RWPE2 (cell line): ENCODE measurements around the gene UQCRC1.
A peak's percentile ranks its signal among the peaks of the same experiment; 100 is the strongest.

Source experiments
- ATAC-seq: fragments of 200-7000 bp; cut with Tn5 transposase; 3 replicates; pipeline ENCODE4 v1.9.1; 2021; ENCODE audit warnings: low read depth
- DNase-seq: peaks from one replicate; pipeline ENCODE4 v3.0.0-alpha.2; 2020; ENCODE audit warnings: low spot score
- H3K27ac ChIP-seq: fragments of 450-650 bp; 2 replicates; pipeline ENCODE4 v1.5.1; 2017; ENCODE audit warnings: mild to moderate bottlenecking; ENCODE audit not compliant: poor library complexity, severe bottlenecking
- H3K27me3 ChIP-seq: fragments of 250-450 bp; sonication (Bioruptor Pico); 2 replicates; pipeline ENCODE4 v1.5.1; 2021; ENCODE audit warnings: mild to moderate bottlenecking, moderate library complexity; ENCODE audit not compliant: insufficient read depth, poor library complexity, severe bottlenecking
- H3K36me3 ChIP-seq: fragments of 250-450 bp; sonication (Bioruptor Pico); 2 replicates; pipeline ENCODE4 v1.5.1; 2020; ENCODE audit warnings: low read depth, mild to moderate bottlenecking, moderate library complexity
- H3K4me1 ChIP-seq: fragments of 250-450 bp; sonication (Bioruptor Pico); 2 replicates; pipeline ENCODE4 v1.5.1; 2021; ENCODE audit warnings: mild to moderate bottlenecking, moderate library complexity; ENCODE audit not compliant: insufficient read depth, poor library complexity, severe bottlenecking
- H3K4me3 ChIP-seq: fragments of 250-450 bp; sonication (Bioruptor Pico); 2 replicates; pipeline ENCODE4 v1.5.1; 2021; ENCODE audit warnings: mild to moderate bottlenecking, moderate library complexity; ENCODE audit not compliant: severe bottlenecking
- H3K9me3 ChIP-seq: fragments of 250-450 bp; sonication (Bioruptor Pico); 2 replicates; pipeline ENCODE4 v1.5.1; 2021; ENCODE audit warnings: mild to moderate bottlenecking, moderate library complexity; ENCODE audit not compliant: severe bottlenecking
- CTCF ChIP-seq: fragments of 450-650 bp; IDR thresholded peaks from one replicate; pipeline ENCODE4 v1.5.1; 2017; ENCODE audit warnings: mild to moderate bottlenecking, moderate library complexity; ENCODE audit not compliant: poor library complexity, severe bottlenecking

Gene UQCRC1

GRCh38 chr3:48569808-48570450, 39.5 kb downstream of the UQCRC1 start:
- no peaks in the 10 kb centered on the region for H3K27me3 ChIP-seq
- H3K4me3 ChIP-seq = no peak overlapping the region
- no peaks in the 10 kb centered on the region for H3K9me3 ChIP-seq
- no peak overlapping the region for H3K27ac ChIP-seq
- no peak for TF ChIP-seq CTCF
- no peak for ATAC-seq
- H3K4me1 ChIP-seq = peaks cover 8% of the 10 kb centered on the region
- DNase-seq = no peak
- peaks cover 100% of the 10 kb centered on the region for H3K36me3 ChIP-seq

DNA sequence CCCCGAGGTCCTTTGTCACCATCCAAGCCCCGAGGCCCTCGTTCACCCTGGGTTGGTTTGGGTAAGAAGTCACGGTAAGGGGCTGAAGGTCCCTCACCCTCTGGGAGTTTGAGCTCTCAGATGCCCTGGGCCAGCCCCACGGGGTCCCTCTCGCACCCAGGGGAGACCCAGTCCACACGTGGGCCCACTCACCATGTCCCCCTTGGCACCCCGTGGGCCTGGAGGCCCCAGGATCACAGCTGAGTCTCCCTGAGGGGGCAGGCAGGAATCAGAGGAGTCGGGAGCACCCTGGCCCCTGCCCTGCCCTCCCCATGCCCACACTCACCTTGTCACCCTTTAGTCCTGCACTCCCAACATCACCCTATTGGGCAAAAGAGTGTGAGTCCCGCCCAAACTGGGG, 40.0 kb downstream of the UQCRC1 start:
- Histone ChIP-seq H3K27ac (no peak overlapping the region), H3K4me1 (peaks cover 13% of the 10 kb centered on the region), H3K36me3 (peaks cover 100% of the 10 kb centered on the region), H3K4me3 (no peak overlapping the region), H3K27me3 (no peaks in the 10 kb centered on the region), H3K9me3 (no peaks in the 10 kb centered on the region)
- DNase-seq (no peak), ATAC-seq (no peak)
- TF ChIP-seq CTCF = no peak

- H3K4me3 ChIP-seq = no peak overlapping the region
- no peak for TF ChIP-seq CTCF
- peaks cover 21% of the 10 kb centered on the region for H3K4me1 ChIP-seq
- DNase-seq = no peak
- H3K27me3 ChIP-seq = no peaks in the 10 kb centered on the region
- no peak for ATAC-seq
- peaks cover 100% of the 10 kb centered on the region for H3K36me3 ChIP-seq
- no peak overlapping the region for H3K27ac ChIP-seq
- H3K9me3 ChIP-seq = no peaks in the 10 kb centered on the region
These were observed 41.0 kb downstream of the UQCRC1 start for GRCh38 chr3:48568476-48568875.

GRCh38 chr3:48567500-48567899, 41.9 kb downstream of the UQCRC1 start:
- Histone ChIP-seq H3K4me3 (no peak overlapping the region), H3K9me3 (no peaks in the 10 kb centered on the region), H3K27me3 (no peaks in the 10 kb centered on the region), H3K36me3 (peaks cover 98% of the 10 kb centered on the region), H3K4me1 (peaks cover 21% of the 10 kb centered on the region), H3K27ac (peak overlapping the region; percentile 89)
- DNase-seq = no peak
- no peak for TF ChIP-seq CTCF
- ATAC-seq = no peak

DNA sequence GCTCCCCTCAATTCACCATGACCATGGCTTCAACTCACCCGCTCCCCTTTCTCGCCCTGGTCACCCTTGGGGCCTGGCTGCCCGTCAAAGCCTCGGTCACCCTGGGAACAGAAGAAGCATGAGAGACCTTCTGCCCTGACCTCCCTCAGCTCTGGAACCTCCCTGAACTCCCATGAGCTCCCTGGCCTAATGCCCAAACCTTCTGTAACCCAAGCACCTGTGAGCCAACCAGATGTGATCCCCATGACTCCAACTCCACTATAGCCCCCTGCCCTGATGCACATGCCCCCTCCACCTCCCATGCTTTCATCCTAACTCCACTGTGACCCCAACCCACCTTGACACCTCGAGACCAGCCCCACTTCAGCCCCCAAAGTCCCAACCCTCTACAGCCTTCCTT, 42.4 kb downstream of the UQCRC1 start:
- ATAC-seq (no peak), DNase-seq (no peak)
- Histone ChIP-seq H3K4me3 (no peak overlapping the region), H3K36me3 (peaks cover 98% of the 10 kb centered on the region), H3K9me3 (no peaks in the 10 kb centered on the region), H3K27ac (peak overlapping the region; percentile 89), H3K27me3 (no peaks in the 10 kb centered on the region), H3K4me1 (peaks cover 21% of the 10 kb centered on the region)
- TF ChIP-seq CTCF = no peak
